Measurements from ENCODE around the gene GPD2.
"Not testable (repeated sequence)": the region's sequence is repeated elsewhere in the genome, so short reads cannot be mapped to it uniquely, and the experiment has no call there.

GPD2 gene

GRCh38 chr2:156491176-156491575, 55.0 kb downstream of the GPD2 start:
- CTCF ChIA-PET = interaction anchor here (0.7 kb wide), 1 partner anchor 1770 kb away, joined by 4 read pairs; no protein-coding TSS in a partner anchor
- H3K9me3 ChIP-seq (ENCODE audit: control insufficient read depth, insufficient read depth, low read depth, low read length) = no peaks in the 10 kb centered on the region

GRCh38 chr2:156492979-156493378, 56.8 kb downstream of the GPD2 start:
- Histone ChIP-seq H3K9me3 (ENCODE audit: control insufficient read depth, insufficient read depth, low read depth, low read length) (no peaks in the 10 kb centered on the region), H3K27ac (ENCODE audit: extremely low read depth, low read depth, low read length) (no peak overlapping the region), H3K4me1 (ENCODE audit: control insufficient read depth, insufficient read depth, low read length) (no peaks in the 10 kb centered on the region; the same call in 1 of the 2 replicates), H3K36me3 (ENCODE audit: control insufficient read depth in 2 of 2, insufficient read depth in 1 of 2, low read length in 2 of 2) (no peaks in the 10 kb centered on the region), H3K4me3 (ENCODE audit: low read depth, low read length) (no peak overlapping the region)
- no peak for TF ChIP-seq ZSCAN18 (tag by site-specific recombination; IDR thresholded peaks at IDR 0.05)
- no peak for TF ChIP-seq ZBTB17 (tag by site-specific recombination; IDR thresholded peaks at IDR 0.05)
- TF ChIP-seq ZNF518A (tag by site-specific recombination; conservative IDR thresholded peaks at IDR 0.05; ENCODE audit: low read depth) = no peak
- TF ChIP-seq PRDM10 (tag by site-specific recombination; IDR thresholded peaks at IDR 0.05) = no peak
- no peak for TF ChIP-seq ZSCAN16 (tag by site-specific recombination; IDR thresholded peaks at IDR 0.05)
- no peak for TF ChIP-seq ZNF174 (tag by site-specific recombination; IDR thresholded peaks at IDR 0.05)
- TF ChIP-seq ZNF426 (tag by site-specific recombination; IDR thresholded peaks at IDR 0.05) = no peak
- no peak for TF ChIP-seq ZNF654 (tag by site-specific recombination; IDR thresholded peaks at IDR 0.05; ENCODE audit: low read depth)
- no peak for TF ChIP-seq ZBTB26 (tag by site-specific recombination; optimal IDR thresholded peaks at IDR 0.05)
- no peak for TF ChIP-seq ZSCAN5A (tag by site-specific recombination; IDR thresholded peaks at IDR 0.05)
- TF ChIP-seq ZNF513 (tag by site-specific recombination; IDR thresholded peaks at IDR 0.05) = no peak
- ChIA-PET CTCF (no interaction called here), POLR2A (no interaction called here)

More at GRCh38 chr2:156491176-156491575, 55.0 kb downstream of the GPD2 start:
- no peak overlapping the region for H3K4me3 ChIP-seq (ENCODE audit: low read depth, low read length)
- TF ChIP-seq ZNF266 (tag by site-specific recombination; IDR thresholded peaks at IDR 0.05; ENCODE audit: low read depth) (no peak), ZNF140 (tag by site-specific recombination; IDR thresholded peaks at IDR 0.05) (no peak), ZBTB21 (tag by site-specific recombination; IDR thresholded peaks at IDR 0.05) (no peak)
- no peaks in the 10 kb centered on the region; the same call in 1 of the 2 replicates for H3K4me1 ChIP-seq (ENCODE audit: control insufficient read depth, insufficient read depth, low read length)
- H3K27ac ChIP-seq (ENCODE audit: extremely low read depth, low read depth, low read length) = no peak overlapping the region
- H3K36me3 ChIP-seq (ENCODE audit: control insufficient read depth in 2 of 2, insufficient read depth in 1 of 2, low read length in 2 of 2) = no peaks in the 10 kb centered on the region
- POLR2A ChIA-PET = no interaction called here

GRCh38 chr2:156495998-156496397, 59.8 kb downstream of the GPD2 start:
- H3K4me1 ChIP-seq (ENCODE audit: control insufficient read depth, insufficient read depth, low read length); H3K9me3 ChIP-seq (ENCODE audit: control insufficient read depth, insufficient read depth, low read depth, low read length); H3K36me3 ChIP-seq (ENCODE audit: control insufficient read depth in 2 of 2, insufficient read depth in 1 of 2, low read length in 2 of 2); POLR2A ChIA-PET; H3K4me3 ChIP-seq (ENCODE audit: low read depth, low read length); H3K27ac ChIP-seq (ENCODE audit: extremely low read depth, low read depth, low read length): not testable (repeated sequence)
- CTCF ChIA-PET = interaction anchor here (0.5 kb wide), 1 partner anchor 83 kb away, joined by 3 read pairs; no protein-coding TSS in a partner anchor
